Suppressor macrophage (primary cell): ENCODE measurements around the gene DLST.

Source experiments
- DNase-seq, 4 experiments: peaks; one replicate each; pipeline ENCODE4 v3.0.0-alpha.2; 2020 to 2022

The DLST gene

GRCh38 chr14:74896400-74896799, 14.7 kb downstream of the DLST start:
- DNase-seq: no peak

- DNase-seq: no peak
Observed at GRCh38 chr14:74897642-74898041, 15.9 kb downstream of the DLST start.

GRCh38 chr14:74898083-74898482, 16.4 kb downstream of the DLST start:
- no peak for DNase-seq

- no peak for DNase-seq
Observed at GRCh38 chr14:74898694-74899093, 17.0 kb downstream of the DLST start.

GRCh38 chr14:74902941-74903705, 21.4 kb downstream of the DLST start:
- no peak for DNase-seq

- no peak for DNase-seq
Observed at GRCh38 chr14:74904635-74905503, 23.2 kb downstream of the DLST start.

- DNase-seq: peak; percentile 68 to 88 (median 83)
Observed at GRCh38 chr14:74905595-74906142, 24.0 kb downstream of the DLST start.

GRCh38 chr14:74906925-74907521, 25.3 kb downstream of the DLST start:
- DNase-seq: peak in 1 of 4 experiments; percentile 42

- no peak for DNase-seq
Observed at GRCh38 chr14:74907744-74908143, 26.0 kb downstream of the DLST start.

- DNase-seq: no peak
Observed at GRCh38 chr14:74908861-74909341, 27.2 kb downstream of the DLST start.

- DNase-seq: no peak
Observed at GRCh38 chr14:74909501-74909900, 27.8 kb downstream of the DLST start.

GRCh38 chr14:74909911-74910310, 28.2 kb downstream of the DLST start:
- DNase-seq: no peak

GRCh38 chr14:74910556-74910955, 28.8 kb downstream of the DLST start:
- DNase-seq: no peak

- DNase-seq: no peak
Observed at GRCh38 chr14:74911221-74911620, 29.5 kb downstream of the DLST start.

GRCh38 chr14:74911704-74912103, 30.0 kb downstream of the DLST start:
- no peak for DNase-seq

GRCh38 chr14:74912111-74912510, 30.4 kb downstream of the DLST start:
- DNase-seq: no peak

- DNase-seq: no peak
Observed at GRCh38 chr14:74912801-74913200, 31.1 kb downstream of the DLST start.

GRCh38 chr14:74913393-74913910, 31.7 kb downstream of the DLST start:
- DNase-seq: no peak

- DNase-seq: peak; percentile 56 to 81 (median 72)
Observed at GRCh38 chr14:74913986-74914573, 32.4 kb downstream of the DLST start.

- no peak for DNase-seq
Observed at GRCh38 chr14:74915426-74915825, 33.7 kb downstream of the DLST start.

- DNase-seq: no peak
Observed at GRCh38 chr14:74915826-74916225, 34.1 kb downstream of the DLST start.

GRCh38 chr14:74917178-74917543, 35.4 kb downstream of the DLST start:
- no peak for DNase-seq
